MM.1S (cell line): ENCODE measurements around the gene SLC5A9.

Experiments
- DNase-seq: peaks from one replicate; pipeline ENCODE4 v3.0.0-alpha.2; 2015
- H2AFZ ChIP-seq: fragments of 300-600 bp; sonication (generic); 2 replicates; pipeline ENCODE4 v1.6.0; 2016; ENCODE audit warnings: antibody characterized with exemption, low read length
- H3F3A ChIP-seq: fragments of 300-600 bp; sonication (generic); 2 replicates; pipeline ENCODE4 v1.6.1; 2016; ENCODE audit warnings: mild to moderate bottlenecking, antibody characterized with exemption, low read length, moderate library complexity, mixed read lengths; ENCODE audit not compliant: insufficient read depth
- H3K27ac ChIP-seq: fragments of 300-600 bp; sonication (generic); 2 replicates; pipeline ENCODE4 v1.5.1; 2016; ENCODE audit warnings: mild to moderate bottlenecking, low read length
- H3K27me3 ChIP-seq: fragments of 300-600 bp; sonication (generic); replicated peaks from 2 replicates; pipeline ENCODE4 v1.6.0; 2016; ENCODE audit warnings: low read length; ENCODE audit not compliant: insufficient read depth
- H3K36me3 ChIP-seq: fragments of 300-600 bp; sonication (generic); replicated peaks from 2 replicates; pipeline ENCODE4 v1.6.1; 2016; ENCODE audit warnings: mild to moderate bottlenecking, low read length, mixed read lengths; ENCODE audit not compliant: insufficient read depth
- H3K4me1 ChIP-seq: fragments of 300-600 bp; sonication (generic); 2 replicates; pipeline ENCODE4 v1.6.1; 2016; ENCODE audit warnings: low read length, mixed read lengths
- H3K4me2 ChIP-seq: fragments of 300-600 bp; sonication (generic); 2 replicates; pipeline ENCODE4 v1.6.0; 2016; ENCODE audit warnings: low read depth, low read length
- H3K4me3 ChIP-seq: fragments of 300-600 bp; sonication (generic); 2 replicates; pipeline ENCODE4 v1.5.1; 2016; ENCODE audit warnings: low read length, mixed read lengths
- H3K79me2 ChIP-seq: fragments of 300-600 bp; sonication (generic); 2 replicates; pipeline ENCODE4 v1.6.1; 2016; ENCODE audit warnings: mixed run types, low read length, mixed read lengths
- H3K9ac ChIP-seq: fragments of 300-600 bp; sonication (generic); 2 replicates; pipeline ENCODE4 v1.6.1; 2016; ENCODE audit warnings: low read length, mixed read lengths
- H3K9me2 ChIP-seq: fragments of 300-600 bp; sonication (generic); replicated peaks from 2 replicates; pipeline ENCODE4 v1.6.1; 2016; ENCODE audit warnings: mild to moderate bottlenecking, low read length, mixed read lengths; ENCODE audit not compliant: insufficient read depth
- H3K9me3 ChIP-seq: fragments of 300-600 bp; sonication (generic); replicated peaks from 2 replicates; pipeline ENCODE4 v1.6.1; 2016; ENCODE audit warnings: mild to moderate bottlenecking, low read length, mixed read lengths; ENCODE audit not compliant: insufficient read depth
- H4K20me1 ChIP-seq: fragments of 300-600 bp; sonication (generic); 2 replicates; pipeline ENCODE4 v1.6.1; 2016; ENCODE audit warnings: mild to moderate bottlenecking, low read length, moderate library complexity, mixed read lengths; ENCODE audit not compliant: insufficient read depth
- CTCF ChIP-seq: fragments of 300-600 bp; sonication (generic); IDR thresholded peaks from 2 replicates; pipeline ENCODE4 v1.5.1; 2016; ENCODE audit warnings: antibody characterized with exemption, low read length, mixed read lengths
- EZH2 ChIP-seq: fragments of 300-600 bp; sonication (generic); optimal IDR thresholded peaks from 2 replicates; pipeline ENCODE3; 2017; ENCODE audit warnings: low read depth, mild to moderate bottlenecking, antibody characterized with exemption, low read length, mixed read lengths
- EZH2phosphoT487 ChIP-seq: fragments of 300-600 bp; sonication (generic); IDR thresholded peaks from 2 replicates; pipeline ENCODE4 v1.6.1; 2018; ENCODE audit warnings: antibody characterized with exemption, low read length

SLC5A9 gene

GRCh38 chr1:48254254-48254653 is 31.7 kb downstream of the SLC5A9 start:
- Histone ChIP-seq H4K20me1 (no peaks in the 10 kb centered on the region), H3K9ac (no peak overlapping the region), H3K4me1 (no peaks in the 10 kb centered on the region), H3K4me2 (no peak overlapping the region), H3K36me3 (no peaks in the 10 kb centered on the region), H3K4me3 (no peak overlapping the region), H3K27ac (no peak overlapping the region), H3F3A (no peaks in the 10 kb centered on the region), H3K9me3 (no peaks in the 10 kb centered on the region), H3K79me2 (no peaks in the 10 kb centered on the region), H3K27me3 (no peaks in the 10 kb centered on the region), H3K9me2 (no peaks in the 10 kb centered on the region), H2AFZ (no peak overlapping the region)
- TF ChIP-seq EZH2 (no peak), EZH2phosphoT487 (no peak), CTCF (no peak)
- no peak for DNase-seq

GRCh38 chr1:48258106-48258505 is 35.6 kb downstream of the SLC5A9 start:
- Histone ChIP-seq H3K4me2 (no peak overlapping the region), H3K27ac (no peak overlapping the region), H3K9me3 (no peaks in the 10 kb centered on the region), H3F3A (no peaks in the 10 kb centered on the region), H3K79me2 (no peaks in the 10 kb centered on the region), H3K27me3 (no peaks in the 10 kb centered on the region), H2AFZ (no peak overlapping the region), H3K4me3 (no peak overlapping the region), H3K9me2 (no peaks in the 10 kb centered on the region), H4K20me1 (no peaks in the 10 kb centered on the region), H3K9ac (no peak overlapping the region), H3K4me1 (no peaks in the 10 kb centered on the region), H3K36me3 (no peaks in the 10 kb centered on the region)
- no peak for TF ChIP-seq CTCF
- no peak for TF ChIP-seq EZH2phosphoT487
- no peak for TF ChIP-seq EZH2
- no peak for DNase-seq

GRCh38 chr1:48261881-48262400 is 39.4 kb downstream of the SLC5A9 start:
- H2AFZ ChIP-seq: no peak overlapping the region
- H4K20me1 ChIP-seq: no peaks in the 10 kb centered on the region
- H3K9me3 ChIP-seq: no peaks in the 10 kb centered on the region
- no peak for TF ChIP-seq EZH2phosphoT487
- TF ChIP-seq EZH2: no peak
- TF ChIP-seq CTCF: no peak
- no peaks in the 10 kb centered on the region for H3K27me3 ChIP-seq
- no peaks in the 10 kb centered on the region for H3K9me2 ChIP-seq
- no peaks in the 10 kb centered on the region for H3K79me2 ChIP-seq
- H3K27ac ChIP-seq: no peak overlapping the region
- no peak overlapping the region for H3K9ac ChIP-seq
- no peak overlapping the region for H3K4me3 ChIP-seq
- no peak for DNase-seq
- H3K4me1 ChIP-seq: no peaks in the 10 kb centered on the region
- no peaks in the 10 kb centered on the region for H3K36me3 ChIP-seq
- H3F3A ChIP-seq: no peaks in the 10 kb centered on the region
- H3K4me2 ChIP-seq: no peak overlapping the region
